ENCODE data around the gene NXT1. TPM values are rescaled to one million over a fixed set of nuclear protein-coding genes. Genes with fewer than 3 reads are reported as not detected.

Gene NXT1
- 57.8 to 68.2 TPM (median 65.5 TPM) in 5 replicates for total RNA-seq (2022; extraction: Qiagen RNA extraction; ENCODE audit: low read depth)

GRCh38 chr20:23350196-23350903 is at the start of gene NXT1:
TSS of gene NXT1 (plus strand) at chr20:23350791. CDS start at chr20:23354042, 3,251 bp downstream.

GRCh38 chr20:23361476-23362391 is 11.1 kb downstream of the NXT1 start, which contains the start of gene GZF1:
TSS of gene GZF1 (plus strand) at chr20:23362182. CDS start at chr20:23364384, 2,202 bp downstream.

Other genes with a start within 250 kb of the NXT1 start
- 8.7 to 12.0 TPM (median 9.8 TPM) in 5 replicates for gene GZF1, start 11.4 kb downstream of the NXT1 start, total RNA-seq (2022; extraction: Qiagen RNA extraction; ENCODE audit: low read depth)
- gene NAPB, start 70.7 kb downstream of the NXT1 start, total RNA-seq (2022; extraction: Qiagen RNA extraction; ENCODE audit: low read depth) = 2.3 to 3.9 TPM (median 3.1 TPM) in 5 replicates
- gene CSTL1, start 88.9 kb downstream of the NXT1 start, total RNA-seq (2022; extraction: Qiagen RNA extraction; ENCODE audit: low read depth) = not detected in 5 replicates
- gene CST11, start 102.1 kb downstream of the NXT1 start, total RNA-seq (2022; extraction: Qiagen RNA extraction; ENCODE audit: low read depth) = not detected in 5 replicates
- gene CST8, start 140.3 kb downstream of the NXT1 start, total RNA-seq (2022; extraction: Qiagen RNA extraction; ENCODE audit: low read depth) = not detected in 5 replicates
- gene CST9L, start 217.7 kb downstream of the NXT1 start, total RNA-seq (2022; extraction: Qiagen RNA extraction; ENCODE audit: low read depth) = not detected in 5 replicates

Data from A549 treated with GW870086 at 1 μM for 4 hours (cell line).